Suprapubic skin (tissue), 4 donors: Measurements from ENCODE around the gene PPA1. TPM values are rescaled to one million over a fixed set of nuclear protein-coding genes. Genes with fewer than 3 reads are reported as not detected.

ENCODE experiments used
- DNase-seq, 2 donors: peaks; one replicate each; pipeline ENCODE4 v3.0.0-alpha.2; 2019; ENCODE audit warnings: low spot score in 2 of 2
- H3K27ac ChIP-seq: fragments of 200-600 bp; sonication (generic); one replicate; pipeline ENCODE4 v1.5.1; 2019
- H3K27me3 ChIP-seq: fragments of 200-600 bp; sonication (generic); one replicate; pipeline ENCODE4 v1.5.1; 2019
- H3K36me3 ChIP-seq: fragments of 200-600 bp; sonication (generic); one replicate; pipeline ENCODE4 v1.5.1; 2019
- H3K4me1 ChIP-seq: fragments of 200-600 bp; sonication (generic); one replicate; pipeline ENCODE4 v1.5.1; 2019
- H3K4me3 ChIP-seq: fragments of 200-600 bp; sonication (generic); one replicate; pipeline ENCODE4 v1.5.1; 2019; ENCODE audit warnings: mild to moderate bottlenecking
- H3K9me3 ChIP-seq: fragments of 200-600 bp; sonication (generic); one replicate; pipeline ENCODE4 v1.5.1; 2019
- CTCF ChIP-seq, 2 donors: fragments of 200-600 bp in 1 of 2; fragments of 450-650 bp in 1 of 2; sonication (generic) in 1 of 2; IDR thresholded peaks; one replicate each; pipeline ENCODE4 v1.5.1; 2016 to 2019; ENCODE audit warnings: antibody characterized with exemption in 2 of 2, mild to moderate bottlenecking in 1 of 2, moderate library complexity in 1 of 2
- EP300 ChIP-seq: sonication (generic); formaldehyde crosslinking; IDR thresholded peaks from one replicate; pipeline ENCODE4 v1.6.1; 2017; ENCODE audit warnings: antibody characterized with exemption
- POLR2A ChIP-seq, 2 donors: fragments of 450-650 bp; IDR thresholded peaks; one replicate each; pipeline ENCODE4 v1.6.1; 2017; ENCODE audit warnings: antibody characterized with exemption in 2 of 2, mild to moderate bottlenecking in 2 of 2, moderate library complexity in 2 of 2
- POLR2AphosphoS5 ChIP-seq, 3 donors: sonication (generic); formaldehyde crosslinking; IDR thresholded peaks; one replicate each; pipeline ENCODE4 v1.6.1; 2017; ENCODE audit warnings: antibody characterized with exemption in 3 of 3
- WGBS: methylation state at CpG from one replicate; pipeline ENCODE4 v1.1.5; 2018; 5-methylcytosine and 5-hydroxymethylcytosine counted together
- total RNA-seq, 4 donors: library from RNA; depleted of rRNA; stranded (reverse); fragments of >200 nt; gene quantifications; one replicate each; pipeline ENCODE4 v1.1.0, GENCODE V29; 2016

Gene PPA1
- total RNA-seq, 4 donors from 2014 or later = 61.5 to 137 (median 118) TPM

DNA sequence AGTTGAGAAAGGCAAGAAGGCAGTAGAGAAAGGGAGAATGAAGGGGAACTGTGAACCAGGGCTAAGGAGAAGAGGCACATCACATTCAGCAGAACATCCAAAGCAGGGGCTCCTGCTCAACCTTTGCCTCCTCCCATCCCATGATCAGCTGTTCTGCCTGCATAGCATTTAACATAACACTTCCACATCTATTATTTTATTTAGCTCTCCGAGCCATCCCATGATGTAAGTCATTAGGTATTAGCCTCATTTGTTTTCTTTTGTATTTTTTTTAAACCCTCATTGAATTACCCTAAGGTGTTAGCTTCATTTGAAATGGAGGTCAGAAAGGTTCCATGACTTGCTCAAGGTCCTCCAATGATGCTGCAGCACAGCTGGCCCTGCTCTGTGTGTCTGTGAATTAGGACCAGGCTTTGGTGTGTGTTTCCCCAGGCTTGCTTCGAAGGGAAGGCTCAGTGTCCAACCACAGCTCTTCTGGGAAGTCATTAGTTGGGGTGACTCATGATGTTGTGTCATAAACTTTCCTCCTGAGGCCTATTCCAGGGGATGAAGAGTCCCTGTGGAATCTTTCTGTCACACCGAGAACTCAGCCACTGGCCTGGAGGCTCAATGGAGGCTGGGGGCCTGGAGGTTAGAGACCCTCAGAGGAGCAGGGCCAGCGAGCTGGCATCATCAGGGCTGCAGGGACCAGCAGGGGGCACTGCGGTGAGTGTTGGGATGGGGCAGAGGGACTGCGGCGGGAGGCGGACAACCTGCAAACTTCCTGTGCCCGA, 34.1 kb upstream of the PPA1 start:
- Histone ChIP-seq H3K9me3 (no peaks in the 10 kb centered on the region), H3K4me1 (peaks cover 10% of the 10 kb centered on the region), H3K27me3 (no peaks in the 10 kb centered on the region), H3K27ac (peak overlapping the region; percentile 60), H3K36me3 (no peaks in the 10 kb centered on the region), H3K4me3 (no peak overlapping the region)
- WGBS = 62% methylated on average over 9 of the region's 9 CpGs
- DNase-seq = no peak
- no peak for TF ChIP-seq CTCF (IDR thresholded peaks at IDR 0.05)
- no peak for TF ChIP-seq EP300
- peak in 1 of 3 donors; percentile 26 for TF ChIP-seq POLR2AphosphoS5 (IDR thresholded peaks at IDR 0.05)

DNA sequence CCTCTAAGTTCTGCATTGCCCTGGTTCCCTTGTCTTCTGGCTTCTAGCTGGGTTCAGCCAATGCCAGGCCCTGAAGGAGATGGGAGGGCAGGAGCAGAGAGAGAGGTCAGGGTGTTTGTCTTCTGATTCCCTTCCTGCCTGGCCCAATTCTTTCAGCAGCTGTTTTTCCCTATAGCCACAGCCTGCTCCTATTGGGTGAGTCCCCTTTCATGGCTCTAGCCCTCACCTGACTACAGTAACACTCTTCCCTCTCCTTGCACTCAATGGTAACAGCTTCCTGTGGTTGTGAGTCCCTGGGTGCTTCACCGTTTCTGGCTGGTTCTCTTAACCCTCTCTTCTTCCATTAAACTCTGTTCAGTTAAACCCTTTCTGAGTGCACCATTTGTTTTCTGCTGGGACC, 33.5 kb upstream of the PPA1 start:
- 39% methylated on average over 1 of the region's 1 CpG for WGBS

GRCh38 chr10:70266056-70266455, 32.8 kb upstream of the PPA1 start:
- 98% methylated on average over 7 of the region's 7 CpGs for WGBS
- Histone ChIP-seq H3K27me3 (peaks cover 3% of the 10 kb centered on the region), H3K27ac (no peak overlapping the region), H3K4me3 (no peak overlapping the region), H3K4me1 (peaks cover 8% of the 10 kb centered on the region), H3K9me3 (no peaks in the 10 kb centered on the region), H3K36me3 (no peaks in the 10 kb centered on the region)
- DNase-seq = no peak
- TF ChIP-seq POLR2A (IDR thresholded peaks at IDR 0.05) = no peak
- TF ChIP-seq POLR2AphosphoS5 (IDR thresholded peaks at IDR 0.05) = no peak
- no peak for TF ChIP-seq CTCF (IDR thresholded peaks at IDR 0.05)
- TF ChIP-seq EP300 = no peak

More for the DNA sequence above, 33.5 kb upstream of the PPA1 start:
- Histone ChIP-seq H3K27ac (peak overlapping the region; percentile 30), H3K4me3 (no peak overlapping the region), H3K4me1 (peaks cover 8% of the 10 kb centered on the region), H3K9me3 (no peaks in the 10 kb centered on the region), H3K36me3 (no peaks in the 10 kb centered on the region), H3K27me3 (no peaks in the 10 kb centered on the region)
- no peak for DNase-seq
- no peak for TF ChIP-seq POLR2AphosphoS5 (IDR thresholded peaks at IDR 0.05)
- no peak for TF ChIP-seq CTCF (IDR thresholded peaks at IDR 0.05)
- TF ChIP-seq POLR2A (IDR thresholded peaks at IDR 0.05) = no peak
- no peak for TF ChIP-seq EP300

DNA sequence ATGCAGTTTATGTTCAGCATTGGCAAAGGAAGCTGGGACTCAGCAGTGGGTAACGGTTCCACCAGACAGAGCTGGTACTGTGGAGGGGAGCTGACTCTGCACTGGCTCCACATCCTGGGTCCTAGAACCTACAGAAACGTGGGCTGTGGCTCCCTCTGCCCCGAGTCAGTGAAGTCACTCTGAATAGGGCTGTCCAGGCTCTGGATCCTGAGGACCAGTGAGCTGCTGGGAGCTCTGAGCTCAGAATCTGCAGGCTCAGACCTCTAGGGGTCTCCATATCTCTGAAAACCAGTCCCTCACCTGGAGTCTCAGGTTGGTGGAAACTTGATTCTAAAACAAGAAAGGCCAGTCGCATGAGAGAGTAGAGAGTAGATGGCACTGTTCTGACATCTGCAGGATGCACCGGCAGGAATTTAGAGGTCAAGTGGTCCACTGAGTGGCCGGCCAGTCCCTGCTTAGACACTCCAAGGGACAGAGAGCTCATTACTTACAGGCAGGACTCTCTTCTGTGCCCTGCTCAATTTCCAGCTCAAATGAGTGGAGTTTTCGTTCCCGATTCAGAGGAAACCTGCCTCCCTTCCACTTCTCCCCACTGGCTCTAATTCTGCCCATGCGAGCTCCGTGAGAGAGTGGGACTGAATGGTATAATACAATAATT, 31.9 kb upstream of the PPA1 start:
- Histone ChIP-seq H3K9me3 (no peaks in the 10 kb centered on the region), H3K36me3 (no peaks in the 10 kb centered on the region), H3K27ac (no peak overlapping the region), H3K27me3 (peaks cover 11% of the 10 kb centered on the region), H3K4me1 (peaks cover 8% of the 10 kb centered on the region), H3K4me3 (no peak overlapping the region)
- TF ChIP-seq POLR2AphosphoS5 (IDR thresholded peaks at IDR 0.05) (no peak), EP300 (no peak), CTCF (IDR thresholded peaks at IDR 0.05) (no peak), POLR2A (IDR thresholded peaks at IDR 0.05) (no peak)
- DNase-seq = no peak
- 56% methylated on average over 10 of the region's 10 CpGs for WGBS

- no peaks in the 10 kb centered on the region for H3K36me3 ChIP-seq
- peaks cover 19% of the 10 kb centered on the region for H3K27me3 ChIP-seq
- TF ChIP-seq EP300 = no peak
- no peak for TF ChIP-seq POLR2AphosphoS5 (IDR thresholded peaks at IDR 0.05)
- TF ChIP-seq CTCF (IDR thresholded peaks at IDR 0.05) = no peak
- no peak for TF ChIP-seq POLR2A (IDR thresholded peaks at IDR 0.05)
- no peaks in the 10 kb centered on the region for H3K9me3 ChIP-seq
- peaks cover 2% of the 10 kb centered on the region for H3K4me1 ChIP-seq
- H3K27ac ChIP-seq = no peak overlapping the region
- no peak for DNase-seq
- H3K4me3 ChIP-seq = no peak overlapping the region
- WGBS = 100% methylated on average over 2 of the region's 3 CpGs
These were observed 27.5 kb upstream of the PPA1 start for GRCh38 chr10:70260734-70261133.
